Measurements from ENCODE around the gene PLK2. TPM values are rescaled to one million over a fixed set of nuclear protein-coding genes. Genes with fewer than 3 reads are reported as not detected.

The PLK2 gene
- total RNA-seq, 1 donor from 2014 or later, result 72.3 TPM

- DNase-seq (no peak), ATAC-seq (no peak)
- intact Hi-C loops (cut with micrococcal nuclease), result no loop called here
Measured at GRCh38 chr5:58404734-58405133, 55.2 kb downstream of the PLK2 start.

Other genes starting within 250 kb of the PLK2 start
- gene GAPT, start 31.3 kb upstream of the PLK2 start, total RNA-seq, result 1.4 TPM
- gene RAB3C, start 123.0 kb upstream of the PLK2 start, total RNA-seq, result 0.84 TPM